ENCODE data around the gene CRIM1. TPM values are rescaled to one million over a fixed set of nuclear protein-coding genes. Genes with fewer than 3 reads are reported as not detected.

Gene CRIM1
- total RNA-seq, 1 experiment from 2014 or later = 27.6 TPM

DNA sequence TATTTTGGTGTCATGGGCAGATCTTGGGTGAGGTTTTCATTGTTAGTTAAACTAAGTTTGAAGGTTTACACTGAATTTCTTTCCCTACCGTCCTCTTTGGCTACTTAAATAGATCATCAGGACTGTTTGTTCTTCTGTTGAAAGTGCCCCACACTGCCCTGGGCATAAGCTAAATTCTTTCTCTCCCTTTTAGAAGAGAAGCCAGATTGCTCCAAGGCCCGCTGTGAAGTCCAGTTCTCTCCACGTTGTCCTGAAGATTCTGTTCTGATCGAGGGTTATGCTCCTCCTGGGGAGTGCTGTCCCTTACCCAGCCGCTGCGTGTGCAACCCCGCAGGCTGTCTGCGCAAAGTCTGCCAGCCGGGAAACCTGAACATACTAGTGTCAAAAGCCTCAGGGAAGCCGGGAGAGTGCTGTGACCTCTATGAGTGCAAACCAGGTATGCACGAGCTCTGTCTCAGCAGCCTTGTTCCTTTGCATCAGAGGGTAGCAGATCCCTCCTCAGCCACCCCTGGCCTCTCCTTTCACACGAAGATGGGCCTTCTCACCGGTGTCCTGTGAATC, 85.6 kb downstream of the CRIM1 start:
- Histone ChIP-seq H3T11ph (ENCODE audit: low read length) (no peak overlapping the region), H3K79me1 (ENCODE audit: insufficient read depth, low read depth, low read length, poor library complexity, severe bottlenecking) (peaks cover 8% of the 10 kb centered on the region), H2BK12ac (ENCODE audit: insufficient read length, low read depth, low read length) (no peak overlapping the region), H4K20me1 (ENCODE audit: control insufficient read depth, insufficient read depth, insufficient read length) (no peaks in the 10 kb centered on the region), H3K14ac (ENCODE audit: insufficient read depth, low read length) (no peak overlapping the region), H3K9ac (ENCODE audit: extremely low read depth, insufficient read length, low read length) (no peak overlapping the region), H3K23me2 (ENCODE audit: insufficient read length, low read depth, low read length, poor library complexity, severe bottlenecking) (no peaks in the 10 kb centered on the region), H3K56ac (ENCODE audit: insufficient read length, low read depth, low read length) (no peak overlapping the region), H3K27ac (ENCODE audit: insufficient read length, low read depth, low read length) (no peak overlapping the region), H4K91ac (ENCODE audit: insufficient read length, low read depth, low read length) (no peak overlapping the region), H2AK5ac (ENCODE audit: insufficient read length, low read length) (no peak overlapping the region), H3K4me2 (ENCODE audit: insufficient read depth, insufficient read length, low read length) (no peak overlapping the region), H3K27me3 (ENCODE audit: insufficient read depth, low read length) (no peaks in the 10 kb centered on the region), H3K4me1 (ENCODE audit: insufficient read depth, low read length) (no peaks in the 10 kb centered on the region; the same call in 1 of the 2 replicates), H2BK20ac (ENCODE audit: low read depth, low read length, poor library complexity, severe bottlenecking) (no peak overlapping the region), H3K23ac (ENCODE audit: insufficient read length, low read depth, low read length) (no peak overlapping the region), H4K5ac (ENCODE audit: insufficient read length, low read depth, low read length) (no peak overlapping the region), H2AFZ (ENCODE audit: low read length) (no peak overlapping the region), H2BK5ac (ENCODE audit: insufficient read length, low read length) (no peak overlapping the region), H3K18ac (ENCODE audit: insufficient read length, low read depth, low read length) (no peak overlapping the region), H2BK15ac (ENCODE audit: low read depth, low read length) (no peak overlapping the region), H3K9me3 (ENCODE audit: control insufficient read depth, low read depth, low read length) (no peaks in the 10 kb centered on the region), H3K4ac (ENCODE audit: low read depth, low read length) (no peak overlapping the region), H4K8ac (replicated peaks; ENCODE audit: insufficient read length, low read depth, low read length) (no peak overlapping the region), H3K79me2 (ENCODE audit: insufficient read depth, low read length) (no peaks in the 10 kb centered on the region), H2BK120ac (ENCODE audit: low read depth, low read length, poor library complexity, severe bottlenecking) (no peak overlapping the region)
- H3K27ac Mint-ChIP-seq = peak overlapping the region in 1 of 3 experiments; percentile 71; a peak in 3 of 7 replicates
- TF ChIP-seq, protein P1, sequence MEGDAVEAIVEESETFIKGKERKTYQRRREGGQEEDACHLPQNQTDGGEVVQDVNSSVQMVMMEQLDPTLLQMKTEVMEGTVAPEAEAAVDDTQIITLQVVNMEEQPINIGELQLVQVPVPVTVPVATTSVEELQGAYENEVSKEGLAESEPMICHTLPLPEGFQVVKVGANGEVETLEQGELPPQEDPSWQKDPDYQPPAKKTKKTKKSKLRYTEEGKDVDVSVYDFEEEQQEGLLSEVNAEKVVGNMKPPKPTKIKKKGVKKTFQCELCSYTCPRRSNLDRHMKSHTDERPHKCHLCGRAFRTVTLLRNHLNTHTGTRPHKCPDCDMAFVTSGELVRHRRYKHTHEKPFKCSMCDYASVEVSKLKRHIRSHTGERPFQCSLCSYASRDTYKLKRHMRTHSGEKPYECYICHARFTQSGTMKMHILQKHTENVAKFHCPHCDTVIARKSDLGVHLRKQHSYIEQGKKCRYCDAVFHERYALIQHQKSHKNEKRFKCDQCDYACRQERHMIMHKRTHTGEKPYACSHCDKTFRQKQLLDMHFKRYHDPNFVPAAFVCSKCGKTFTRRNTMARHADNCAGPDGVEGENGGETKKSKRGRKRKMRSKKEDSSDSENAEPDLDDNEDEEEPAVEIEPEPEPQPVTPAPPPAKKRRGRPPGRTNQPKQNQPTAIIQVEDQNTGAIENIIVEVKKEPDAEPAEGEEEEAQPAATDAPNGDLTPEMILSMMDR (conservative IDR thresholded peaks at IDR 0.05) = no peak
- no peaks in the 10 kb centered on the region for H3K27me3 Mint-ChIP-seq (ENCODE audit: low read depth)
- no peaks in the 10 kb centered on the region for H3K9me3 Mint-ChIP-seq
- H3K36me3 Mint-ChIP-seq (ENCODE audit: insufficient read depth in 1 of 3, low read depth in 3 of 3) = peaks cover 15 to 39% (median 39%) of the 10 kb centered on the region in 3 experiments; a peak in 6 of 7 replicates
- no peak overlapping the region for H3K4me3 Mint-ChIP-seq
- no peak for DNase-seq
- WGBS (ENCODE audit: extremely low coverage, insufficient read length, low lambda C conversion rate) = no CpG with 5 or more reads among the region's 13 CpGs
- H3K4me1 Mint-ChIP-seq = peaks cover 5 to 14% of the 10 kb centered on the region in 2 experiments; a peak in 3 of 4 replicates
